ENCODE results near the gene SERP2.
"Not testable (repeated sequence)": the region's sequence is repeated elsewhere in the genome, so short reads cannot be mapped to it uniquely, and the experiment has no call there.

The SERP2 gene

DNA sequence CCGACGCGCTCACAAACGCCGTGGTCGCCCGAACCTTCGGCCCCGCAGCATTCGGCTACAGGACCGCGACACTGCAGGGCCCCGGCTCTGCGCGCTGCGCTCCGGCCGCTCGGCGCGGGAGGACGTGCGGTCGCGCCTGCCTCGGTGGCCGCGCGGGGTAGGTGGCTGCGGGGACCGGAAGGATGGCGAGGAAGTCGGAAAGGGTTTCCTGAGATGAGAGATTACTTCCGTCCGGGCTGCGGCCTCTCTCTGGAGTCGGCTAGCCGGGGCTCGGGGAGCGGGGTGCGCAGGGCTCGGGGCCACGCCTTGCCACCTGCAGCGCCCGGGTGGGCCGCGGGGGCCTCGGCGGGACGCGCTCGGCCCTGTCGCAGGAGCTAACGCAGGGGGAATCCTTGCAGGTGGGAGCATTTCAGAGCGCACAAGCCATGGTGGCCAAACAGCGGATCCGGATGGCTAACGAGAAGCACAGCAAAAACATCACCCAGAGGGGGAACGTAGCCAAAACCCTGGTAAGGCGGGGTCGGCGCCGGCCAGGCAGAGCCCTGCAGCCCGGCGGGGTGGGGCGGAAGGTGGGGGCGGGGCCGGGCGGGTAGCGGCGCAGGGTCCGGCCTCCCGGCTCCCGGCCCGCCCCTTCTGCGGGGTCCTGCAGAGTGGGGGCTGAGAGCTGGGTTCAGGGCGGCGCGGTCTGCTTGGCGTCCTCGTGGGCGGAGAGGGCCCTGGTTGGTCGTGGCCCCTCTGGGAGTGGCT is at the start of gene SERP2:
Gene SERP2 (plus strand): TSS at position 224 of the 747 bp plus-strand sequence. CDS start 202 bp downstream, at position 426.
- no peak for DNase-seq (ENCODE audit: low read depth)

DNA sequence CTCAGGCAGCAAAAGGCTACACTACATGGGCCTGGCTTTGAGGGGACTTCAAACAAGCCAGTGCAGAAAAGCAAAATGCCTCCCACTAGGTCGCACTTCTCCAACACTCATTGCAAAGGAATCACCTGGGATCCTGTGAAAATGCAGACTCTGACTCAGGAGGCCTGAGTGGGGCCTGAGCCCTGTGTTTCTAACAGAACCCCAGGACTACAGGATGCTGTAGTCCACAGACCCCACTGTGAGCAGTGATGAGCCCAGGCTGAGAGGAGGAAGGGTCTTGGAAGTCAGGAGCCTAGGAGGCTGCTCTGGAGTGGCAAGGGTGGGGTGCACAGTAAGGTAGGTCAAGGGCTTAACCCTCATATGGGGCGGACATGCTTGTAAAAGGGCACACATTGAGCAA is 46.7 kb upstream of the SERP2 start:
- no peak for DNase-seq (ENCODE audit: low read depth)

DNA sequence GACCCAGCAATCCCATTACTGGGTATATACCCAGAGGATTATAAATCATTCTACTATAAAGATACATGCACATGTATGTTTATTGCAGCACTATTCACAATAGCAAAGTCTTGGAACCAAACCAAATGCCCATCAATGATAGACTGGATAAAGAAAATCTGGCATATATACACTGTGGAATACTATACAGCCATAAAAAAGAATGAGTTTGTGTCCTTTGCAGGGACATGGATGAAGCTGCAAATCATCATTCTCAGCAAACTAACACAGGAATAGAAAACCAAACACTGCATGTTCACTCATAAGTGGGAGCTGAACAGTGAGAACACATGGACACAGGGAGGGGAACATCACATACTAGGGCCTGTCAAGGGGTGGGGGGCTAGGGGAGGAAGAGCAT is 44.6 kb upstream of the SERP2 start:
- not testable (repeated sequence) for DNase-seq (ENCODE audit: low read depth)

DNA sequence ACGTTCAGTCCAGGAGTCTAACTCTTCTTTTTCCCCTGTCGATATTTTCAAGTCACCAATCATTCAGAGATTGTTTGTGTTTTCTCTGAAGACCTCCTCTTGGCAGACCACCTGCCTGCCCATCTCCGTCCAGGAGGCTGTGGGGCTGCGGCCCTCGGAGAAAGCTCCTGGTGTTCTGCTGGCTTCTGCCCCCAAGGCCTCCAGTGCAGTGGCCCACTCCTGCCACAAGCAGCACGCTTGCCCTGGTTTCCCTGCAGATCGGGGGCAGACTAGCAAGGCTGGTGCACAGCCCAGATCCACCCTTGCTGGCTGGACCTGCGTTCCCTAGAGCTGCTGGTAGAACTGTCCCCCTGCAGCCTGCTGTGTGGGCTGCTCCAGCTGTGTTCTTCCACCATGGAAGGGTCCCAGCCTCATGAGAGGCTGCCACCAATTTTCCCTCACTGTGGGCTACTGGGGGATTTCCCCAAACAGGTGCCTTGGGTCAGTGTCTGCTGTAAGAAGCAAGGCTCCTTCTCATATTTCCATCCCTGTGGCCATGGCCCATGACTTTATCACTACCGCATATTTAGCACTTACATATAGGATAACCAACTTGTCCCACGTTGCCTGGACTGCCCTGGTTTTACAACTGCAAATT is 43.6 kb upstream of the SERP2 start:
- DNase-seq (ENCODE audit: low read depth) = no peak

DNA sequence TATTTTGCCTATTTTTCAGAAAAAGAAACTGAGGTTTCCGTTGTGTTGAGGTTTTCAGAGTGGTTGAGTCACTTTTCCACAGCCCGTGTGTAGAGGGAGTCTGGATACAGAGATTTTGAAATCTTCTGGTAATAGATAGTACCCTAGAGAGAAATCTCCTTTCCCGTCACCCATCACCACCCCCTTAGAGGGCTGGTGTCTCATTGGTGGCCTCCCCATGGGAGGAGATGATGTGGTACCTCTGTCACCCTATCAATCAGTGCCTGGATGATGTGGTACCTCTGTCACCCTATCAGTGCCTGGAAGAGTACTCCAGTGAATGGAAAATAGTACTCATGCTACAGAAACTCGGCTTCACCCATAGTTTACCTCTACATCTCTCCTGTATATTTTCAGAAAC is 42.2 kb upstream of the SERP2 start:
- DNase-seq (ENCODE audit: low read depth) = no peak

DNA sequence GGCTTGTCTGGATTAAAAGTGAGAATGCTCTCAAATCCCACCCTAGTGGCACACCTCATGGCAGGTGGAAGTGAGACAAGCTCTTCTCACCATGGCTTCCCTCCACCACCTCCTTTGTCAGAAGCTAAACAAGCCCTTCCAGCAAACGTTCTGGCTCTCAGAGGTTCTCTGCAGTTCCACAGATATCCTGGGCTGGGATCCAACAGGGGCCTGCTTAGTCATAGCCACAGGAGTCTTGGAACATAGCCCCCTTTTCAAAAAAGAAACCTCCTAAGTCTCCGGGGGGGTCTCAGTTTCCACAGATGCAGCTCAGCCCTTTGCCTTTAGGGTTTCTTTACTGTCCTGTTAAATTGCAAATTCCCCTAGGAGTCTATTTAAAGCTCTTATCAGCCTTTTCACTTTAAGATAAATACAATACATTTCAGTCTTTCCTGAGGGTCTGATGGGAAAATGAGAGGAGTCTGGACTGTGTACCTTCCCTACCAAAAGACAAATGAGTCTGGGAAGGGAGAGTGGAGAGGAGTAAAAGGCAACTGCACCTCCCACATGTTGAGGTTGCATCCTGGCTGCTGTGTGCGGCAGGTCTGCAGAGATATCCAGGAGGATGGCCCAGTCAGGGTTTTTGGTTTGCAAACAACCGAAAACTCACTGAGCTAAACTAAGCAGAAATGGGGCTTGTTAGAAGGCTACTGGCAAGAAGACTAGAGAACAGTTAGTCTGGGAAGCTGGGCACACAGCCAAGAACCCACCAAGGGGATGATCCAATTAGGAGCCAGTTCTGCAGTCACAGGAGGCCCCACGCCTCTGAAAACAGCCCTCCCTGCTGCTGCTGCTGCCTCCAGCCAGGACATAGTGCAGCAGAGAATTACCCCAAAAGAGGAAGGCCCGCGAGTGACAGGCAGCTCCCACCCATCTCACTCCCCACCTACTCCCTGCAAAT is 41.4 kb upstream of the SERP2 start:
- DNase-seq (ENCODE audit: low read depth) = no peak

DNA sequence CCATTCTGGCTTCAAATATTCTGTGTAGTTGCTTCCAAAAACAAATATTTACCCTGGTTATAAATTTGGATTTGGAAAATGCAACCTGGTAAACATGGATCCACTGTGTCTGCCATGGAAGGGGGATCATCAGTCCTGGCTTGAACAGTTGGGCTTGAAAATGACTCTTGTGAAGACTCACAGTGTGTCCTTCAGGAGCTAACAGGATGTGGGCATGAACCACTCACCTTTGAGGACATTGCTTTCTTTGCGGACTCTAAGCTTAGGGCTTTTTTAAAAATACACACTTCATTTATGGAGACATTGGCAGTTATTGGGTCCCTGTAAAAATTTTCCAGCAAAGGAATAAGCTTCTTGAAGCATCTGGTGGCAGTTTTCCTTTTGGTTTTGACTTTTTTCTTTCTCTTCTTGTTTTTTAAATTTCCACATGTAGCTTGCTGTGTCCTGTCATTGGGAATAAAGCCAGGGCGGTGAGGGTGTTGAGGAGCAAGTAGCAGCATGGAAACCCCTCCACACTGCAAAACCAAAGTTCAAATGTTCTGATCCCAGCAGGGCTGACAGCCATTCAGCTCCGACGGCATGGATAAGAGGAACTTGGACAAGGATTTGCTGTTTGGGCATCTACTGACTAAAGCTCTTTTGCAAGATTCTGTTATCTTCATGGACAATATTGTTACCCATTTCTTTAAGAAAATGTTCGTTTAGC is 39.5 kb upstream of the SERP2 start:
- DNase-seq (ENCODE audit: low read depth) = no peak

DNA sequence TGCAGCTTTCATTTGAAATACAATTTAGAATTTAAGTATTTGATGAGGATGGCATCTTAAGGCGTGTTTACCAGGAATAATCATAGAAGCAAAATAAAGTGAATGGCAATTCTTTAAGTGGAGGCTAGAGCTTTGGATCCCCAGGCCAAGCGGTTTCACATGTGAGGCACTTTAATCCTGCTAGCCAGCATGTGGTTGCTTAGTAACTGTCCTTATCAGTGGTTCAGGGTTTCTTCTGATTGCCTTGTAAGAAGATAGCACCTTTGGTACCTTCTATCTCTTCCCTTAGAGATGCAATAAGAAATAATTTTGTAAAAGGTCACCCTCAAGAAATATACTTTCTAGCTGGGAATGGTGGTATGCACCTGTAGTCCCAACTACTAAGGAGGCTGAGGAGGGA is 38.9 kb upstream of the SERP2 start:
- DNase-seq (ENCODE audit: low read depth) = no peak

DNA sequence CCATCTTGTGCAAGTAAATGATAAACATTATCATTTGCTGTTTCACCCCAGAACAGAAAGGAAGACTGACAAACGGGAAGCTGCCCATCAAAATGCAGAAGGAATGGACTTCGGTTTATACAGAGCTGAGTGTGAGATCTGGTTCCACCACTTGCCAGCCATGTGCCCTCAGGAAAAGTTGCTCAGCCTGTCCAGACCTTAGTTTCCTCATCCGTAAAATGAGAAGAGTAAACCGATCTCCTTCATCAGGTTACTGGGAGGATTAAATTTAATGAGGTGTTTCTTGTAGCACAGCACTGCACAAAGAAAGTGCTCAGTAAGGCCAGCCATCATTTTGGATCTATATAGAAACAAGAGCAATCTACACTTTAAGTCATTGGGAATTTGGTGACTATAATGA is 36.7 kb upstream of the SERP2 start:
- DNase-seq (ENCODE audit: low read depth) = no peak

DNA sequence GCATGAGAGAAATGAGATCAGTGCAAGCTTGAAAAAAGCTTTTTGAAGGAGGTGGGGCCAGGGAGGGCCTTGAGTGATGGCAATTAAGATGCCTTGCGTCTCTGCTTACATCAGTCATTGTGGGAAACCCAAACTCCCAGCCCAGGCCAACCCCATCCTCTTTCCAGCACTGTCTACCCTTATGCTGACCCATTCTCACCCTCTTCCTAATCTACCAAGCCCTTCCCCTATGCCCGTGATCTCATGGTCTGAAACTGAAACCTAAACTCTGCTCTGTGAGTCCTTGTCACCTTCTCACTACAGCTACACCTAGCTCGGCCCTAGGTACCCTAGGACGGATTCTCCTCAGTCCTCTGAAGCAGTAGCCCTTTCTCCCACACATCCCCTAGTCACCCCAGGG is 36.0 kb upstream of the SERP2 start:
- no peak for DNase-seq (ENCODE audit: low read depth)

DNA sequence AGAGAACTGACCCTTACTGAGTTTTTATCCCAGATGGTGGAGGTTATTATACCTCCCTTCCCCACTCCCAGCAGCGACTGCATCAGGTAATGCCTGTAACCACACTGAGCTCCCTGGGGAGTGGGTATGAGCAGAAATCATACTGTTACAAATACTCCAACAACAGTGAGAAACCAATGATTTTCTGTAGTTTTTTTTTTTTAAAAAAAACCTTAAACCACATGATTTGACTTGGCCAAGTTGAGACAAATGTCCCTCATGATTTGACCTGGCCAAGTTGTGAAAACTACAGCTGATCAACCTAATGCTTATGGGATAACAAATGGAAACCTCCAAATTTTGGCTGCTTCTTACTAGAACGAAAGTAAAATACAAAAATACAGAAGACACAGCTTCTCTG is 33.1 kb upstream of the SERP2 start:
- no peak for DNase-seq (ENCODE audit: low read depth)

DNA sequence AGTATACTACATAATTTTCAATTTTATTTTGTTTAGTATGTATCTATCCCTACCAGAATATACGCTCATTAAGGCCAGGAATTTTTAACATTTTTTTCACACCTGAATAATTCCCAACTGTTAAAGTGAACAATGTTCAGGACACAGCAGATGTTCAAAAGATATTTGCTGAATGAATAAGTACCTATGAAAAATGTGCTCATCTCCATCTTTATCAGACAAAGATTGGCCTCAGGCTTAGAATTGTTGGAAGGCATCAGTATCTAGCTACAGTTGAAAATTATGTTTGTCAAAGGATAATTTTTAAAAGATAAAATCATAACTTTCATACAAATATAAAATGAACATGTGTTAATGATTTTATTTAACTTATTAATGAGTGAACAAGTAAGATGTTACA is 30.9 kb upstream of the SERP2 start:
- DNase-seq (ENCODE audit: low read depth) = no peak

DNA sequence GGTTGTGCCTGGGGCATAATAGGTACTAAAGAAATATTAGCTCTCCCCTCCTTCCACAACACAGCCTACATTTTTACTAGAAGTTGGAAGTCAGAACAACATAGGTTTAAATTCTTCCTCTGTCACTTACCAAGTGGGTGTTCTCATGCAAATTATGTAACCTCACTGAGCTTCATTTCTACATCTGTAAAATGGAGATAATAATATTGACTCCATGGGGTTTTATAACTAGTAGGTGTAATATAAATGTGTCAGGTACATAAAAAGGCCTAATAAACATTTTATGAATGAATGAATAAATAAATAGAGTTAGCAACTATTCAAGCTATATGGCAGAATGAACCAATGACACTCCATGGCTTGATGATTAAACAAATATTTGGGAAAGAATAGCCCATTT is 27.1 kb upstream of the SERP2 start:
- no peak for DNase-seq (ENCODE audit: low read depth)

DNA sequence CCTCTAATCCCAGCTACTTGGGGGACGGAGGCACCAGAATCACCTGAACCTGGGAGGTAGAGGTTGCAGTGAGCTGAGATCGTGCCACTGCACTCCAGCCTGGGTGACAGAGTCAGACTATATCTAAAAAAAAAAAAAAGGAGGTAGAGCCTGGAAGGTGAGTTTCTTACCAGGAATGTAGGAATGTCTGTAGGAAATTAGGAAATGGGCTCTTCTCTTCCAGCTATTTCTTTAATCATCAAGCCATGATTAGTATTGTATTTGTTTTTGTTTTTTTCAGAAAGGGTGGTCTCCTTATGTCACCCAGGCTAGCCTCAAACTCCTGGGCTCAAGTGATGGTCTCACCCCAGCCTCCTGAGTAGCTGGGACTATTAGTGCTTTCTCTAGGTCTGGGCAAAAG is 26.3 kb upstream of the SERP2 start:
- no peak for DNase-seq (ENCODE audit: low read depth)

DNA sequence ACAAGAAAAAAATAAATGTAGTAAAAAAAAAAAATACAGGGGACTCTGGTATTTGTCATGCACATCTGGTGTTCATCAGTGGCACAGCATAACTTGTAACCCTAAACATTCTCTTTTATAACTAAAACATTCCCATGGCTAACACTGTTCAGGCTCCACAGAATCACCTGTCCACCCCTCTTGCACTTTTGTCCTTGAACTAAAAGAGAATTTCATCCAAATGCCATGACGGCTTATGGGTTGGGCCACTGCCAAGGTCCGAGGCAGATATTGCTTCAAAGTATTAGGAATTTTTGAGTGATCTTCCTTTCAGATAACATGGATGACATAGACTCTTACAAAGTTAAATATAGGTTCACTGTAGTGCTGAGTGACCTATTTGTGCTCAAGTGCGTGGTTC is 25.7 kb upstream of the SERP2 start:
- DNase-seq (ENCODE audit: low read depth) = no peak

DNA sequence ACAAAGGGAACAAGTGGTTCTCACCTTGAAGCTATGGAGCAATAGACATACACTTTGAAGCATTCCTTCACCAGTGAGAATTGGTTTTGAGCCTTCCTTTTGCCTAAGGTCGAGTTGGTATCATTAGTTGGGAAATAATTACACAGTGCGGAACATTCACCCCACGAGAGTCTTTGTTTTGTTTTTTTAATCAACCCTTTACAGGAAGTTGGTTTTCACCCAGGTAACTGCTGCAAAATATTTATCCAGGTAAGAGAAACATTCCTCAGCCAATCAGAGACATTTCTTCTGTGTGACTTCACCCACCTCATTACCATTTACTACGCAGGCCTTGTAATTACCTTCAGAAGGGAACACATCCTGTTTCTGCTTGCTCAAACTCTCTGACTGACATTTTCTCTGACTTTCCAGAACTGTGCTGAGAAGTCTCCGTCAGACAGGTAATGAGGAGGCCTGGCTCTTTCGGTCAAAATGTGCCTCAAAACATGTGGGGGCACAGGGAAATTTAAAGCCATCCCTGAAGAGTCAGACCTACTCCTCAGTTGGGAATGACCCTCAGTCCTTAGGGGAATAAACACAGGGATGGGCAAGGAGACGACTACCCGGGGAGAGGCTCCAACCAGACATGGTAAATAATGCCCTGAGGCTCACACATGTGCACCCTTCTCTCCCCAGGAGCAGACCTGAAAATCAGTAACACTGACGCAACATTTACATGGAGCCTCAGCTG is 22.7 kb upstream of the SERP2 start:
- no peak for DNase-seq (ENCODE audit: low read depth)

DNA sequence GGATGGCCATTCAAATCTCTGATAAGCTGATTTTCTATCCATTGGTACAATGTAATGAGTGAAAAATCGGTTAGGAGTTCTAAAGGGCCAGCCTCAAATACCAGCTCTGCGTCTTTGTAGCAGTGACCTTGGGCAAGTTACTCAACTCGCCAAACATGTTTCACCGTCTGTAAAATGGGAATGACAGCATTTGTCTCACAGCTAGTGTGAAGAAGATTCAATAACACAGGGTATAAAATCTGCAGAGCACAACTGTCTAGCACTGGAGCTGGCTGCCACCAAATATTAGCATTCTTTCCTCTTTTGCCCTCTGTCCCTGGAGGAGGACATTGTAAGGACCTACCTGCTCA is 22.1 kb upstream of the SERP2 start:
- DNase-seq (ENCODE audit: low read depth) = no peak

DNA sequence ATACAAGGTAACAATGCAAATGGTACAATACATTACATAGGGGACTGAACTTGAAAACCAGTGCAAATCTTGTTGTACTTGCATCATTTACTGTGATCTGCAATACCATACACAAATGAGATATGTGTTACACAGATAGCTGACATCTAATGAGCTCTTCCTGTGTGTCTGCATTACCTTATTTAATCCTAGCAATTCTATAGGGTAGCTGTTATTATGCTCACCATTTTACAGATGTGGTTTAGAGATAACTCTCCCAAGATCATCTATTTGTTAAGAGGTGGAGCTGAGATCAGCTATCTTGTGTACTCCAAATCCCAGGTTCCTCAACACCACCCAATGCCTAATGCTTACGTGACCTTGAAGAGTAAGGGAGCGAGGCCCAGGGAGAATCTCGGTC is 21.4 kb upstream of the SERP2 start:
- no peak for DNase-seq (ENCODE audit: low read depth)

DNA sequence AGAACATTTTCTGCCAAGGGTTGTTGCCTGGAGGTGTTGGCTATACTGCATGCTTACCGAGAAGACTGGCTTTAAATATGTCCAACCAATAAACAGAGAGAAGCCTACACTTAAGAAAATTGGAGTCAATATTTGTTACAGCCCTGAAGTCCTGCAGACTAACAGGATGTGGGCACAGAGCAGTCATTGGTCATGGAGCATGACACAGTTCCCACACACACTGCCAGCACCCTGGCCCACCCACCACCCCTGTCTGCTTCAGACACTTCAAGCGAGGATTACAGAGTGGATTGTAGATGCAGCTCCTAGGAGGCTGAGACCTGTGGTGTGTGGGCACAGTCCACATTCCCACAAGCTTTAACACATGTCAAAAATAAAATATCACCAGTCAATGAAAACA is 21.0 kb upstream of the SERP2 start:
- no peak for DNase-seq (ENCODE audit: low read depth)

DNA sequence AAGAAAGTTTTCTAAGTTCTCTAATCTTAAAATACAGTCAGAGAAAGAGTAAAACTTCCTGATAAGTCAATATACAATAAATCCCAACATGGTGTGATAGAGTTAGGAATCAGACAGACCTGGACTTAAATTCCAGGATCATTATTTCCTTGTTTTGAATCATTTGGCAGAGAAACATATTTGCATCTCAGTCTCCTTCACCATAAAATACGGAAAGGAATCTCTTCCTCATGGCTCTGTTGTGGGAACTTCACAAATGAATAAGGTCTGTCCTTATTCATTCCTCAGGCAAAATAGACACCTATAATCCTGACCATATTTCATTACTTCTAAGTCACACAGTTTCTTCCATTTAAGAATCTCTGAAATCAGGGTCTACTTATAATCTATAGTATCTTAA is 19.3 kb upstream of the SERP2 start:
- no peak for DNase-seq (ENCODE audit: low read depth)

DNA sequence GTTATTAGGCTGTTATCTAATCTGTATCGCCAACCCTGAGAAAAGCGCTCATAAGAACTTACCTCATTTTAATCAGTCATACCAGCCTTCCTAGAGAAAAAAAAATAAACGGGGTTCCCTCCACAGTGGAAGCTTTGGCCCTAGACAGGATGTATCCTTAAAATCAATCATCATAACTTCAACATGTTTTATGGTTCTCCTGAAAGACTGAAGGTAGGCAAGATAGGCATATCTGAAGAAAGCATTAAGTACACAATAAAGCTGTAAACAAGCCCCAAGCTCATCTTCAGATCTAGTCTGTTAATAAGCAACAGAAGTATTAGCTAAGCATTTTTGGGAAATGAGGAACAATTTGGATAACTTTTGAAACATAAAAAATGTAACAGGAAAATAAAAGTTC is 18.7 kb upstream of the SERP2 start:
- no peak for DNase-seq (ENCODE audit: low read depth)

DNA sequence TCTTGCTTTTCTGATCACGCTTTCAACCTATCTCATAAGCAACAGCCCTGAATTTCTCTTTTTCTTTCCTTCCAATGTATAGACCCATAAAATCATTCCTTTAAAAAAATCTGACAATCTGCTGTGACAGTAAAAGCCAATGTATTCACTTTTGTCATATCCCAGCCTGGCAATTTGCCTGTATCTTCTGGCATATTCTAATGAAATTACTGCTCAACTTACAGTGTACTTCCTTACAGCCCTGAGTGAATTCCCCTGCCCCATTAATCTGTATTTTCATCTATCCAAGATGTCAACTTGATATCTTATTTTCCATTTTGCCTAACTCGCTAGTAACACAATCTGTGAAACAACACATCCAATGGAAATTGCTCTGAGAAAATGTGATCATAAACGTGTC is 18.0 kb upstream of the SERP2 start:
- no peak for DNase-seq (ENCODE audit: low read depth)
